ENCODE measurements around the gene FNDC11. TPM values are rescaled to one million over a fixed set of nuclear protein-coding genes. Genes with fewer than 3 reads are reported as not detected.
"Not testable (repeated sequence)": the region's sequence is repeated elsewhere in the genome, so short reads cannot be mapped to it uniquely, and the experiment has no call there.

FNDC11 gene
- total RNA-seq, 3 donors from 2014 or later (not counting 1 experiment from before 2014, with no cell fraction given) = 0.19 to 0.75 (median 0.25) TPM

DNA sequence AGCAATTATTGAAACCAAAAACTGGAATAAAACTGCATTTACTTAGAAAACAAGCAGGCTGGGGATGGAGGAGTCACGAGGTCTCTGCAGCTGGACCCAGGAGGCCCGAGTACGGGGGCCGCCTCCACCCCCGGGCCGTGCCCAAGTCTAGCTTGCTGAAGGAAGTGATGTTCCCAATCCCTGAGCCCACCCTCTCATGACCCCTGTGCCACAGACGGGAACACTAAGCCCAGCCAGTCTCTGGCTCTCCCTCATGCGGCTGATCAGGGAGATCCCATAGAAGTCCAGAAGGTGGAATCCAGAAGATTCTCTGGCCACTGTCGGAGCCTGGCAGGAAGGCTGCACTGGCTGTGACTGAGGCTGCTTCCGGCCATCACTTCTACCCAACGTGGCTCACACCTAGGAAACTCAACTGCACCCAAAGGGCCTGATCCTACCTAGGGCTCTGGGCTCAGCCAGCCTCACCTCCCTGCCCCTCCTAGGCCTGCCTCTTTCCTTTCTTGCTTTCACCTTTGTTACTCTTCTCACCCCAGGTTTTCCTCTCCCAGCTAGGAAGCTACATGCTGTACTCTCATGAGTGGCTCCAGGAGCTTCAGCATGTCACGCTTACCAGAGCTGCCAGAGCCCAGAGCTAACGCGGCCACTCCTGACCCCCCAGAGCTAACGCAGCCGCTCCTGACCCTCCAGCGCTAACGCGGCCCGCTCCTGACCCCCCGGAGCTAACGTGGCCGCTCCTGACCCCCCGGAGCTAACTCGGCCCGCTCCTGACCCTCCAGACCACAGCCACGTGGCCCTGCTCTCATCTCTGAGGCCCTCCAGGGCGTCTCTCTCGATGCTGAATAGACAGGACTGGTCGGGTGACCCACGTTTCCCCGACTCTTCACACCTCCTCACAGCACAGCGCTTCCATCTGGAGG, 44.8 kb downstream of the FNDC11 start:
- Histone ChIP-seq H3K4me3 (ENCODE audit: low read length) (no peak overlapping the region), H3K27ac (ENCODE audit: low read length) (no peak overlapping the region), H3K9me3 (ENCODE audit: control insufficient read depth, insufficient read depth, low read length) (peaks cover 9% of the 10 kb centered on the region), H3K36me3 (ENCODE audit: control insufficient read depth, insufficient read depth, low read length) (peaks cover 34% of the 10 kb centered on the region), H3K27me3 (ENCODE audit: control insufficient read depth, insufficient read depth, low read length) (no peaks in the 10 kb centered on the region), H3K4me1 (ENCODE audit: control insufficient read depth, insufficient read depth, low read length) (no peaks in the 10 kb centered on the region)
- 96% methylated on average over 33 of the region's 33 CpGs for WGBS (ENCODE audit: insufficient coverage)
- DNase-seq (no peak), ATAC-seq (no peak)
- TF ChIP-seq, protein P1, sequence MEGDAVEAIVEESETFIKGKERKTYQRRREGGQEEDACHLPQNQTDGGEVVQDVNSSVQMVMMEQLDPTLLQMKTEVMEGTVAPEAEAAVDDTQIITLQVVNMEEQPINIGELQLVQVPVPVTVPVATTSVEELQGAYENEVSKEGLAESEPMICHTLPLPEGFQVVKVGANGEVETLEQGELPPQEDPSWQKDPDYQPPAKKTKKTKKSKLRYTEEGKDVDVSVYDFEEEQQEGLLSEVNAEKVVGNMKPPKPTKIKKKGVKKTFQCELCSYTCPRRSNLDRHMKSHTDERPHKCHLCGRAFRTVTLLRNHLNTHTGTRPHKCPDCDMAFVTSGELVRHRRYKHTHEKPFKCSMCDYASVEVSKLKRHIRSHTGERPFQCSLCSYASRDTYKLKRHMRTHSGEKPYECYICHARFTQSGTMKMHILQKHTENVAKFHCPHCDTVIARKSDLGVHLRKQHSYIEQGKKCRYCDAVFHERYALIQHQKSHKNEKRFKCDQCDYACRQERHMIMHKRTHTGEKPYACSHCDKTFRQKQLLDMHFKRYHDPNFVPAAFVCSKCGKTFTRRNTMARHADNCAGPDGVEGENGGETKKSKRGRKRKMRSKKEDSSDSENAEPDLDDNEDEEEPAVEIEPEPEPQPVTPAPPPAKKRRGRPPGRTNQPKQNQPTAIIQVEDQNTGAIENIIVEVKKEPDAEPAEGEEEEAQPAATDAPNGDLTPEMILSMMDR (IDR thresholded peaks at IDR 0.05) = no peak
- no peaks in the 10 kb centered on the region for H3K27me3 Mint-ChIP-seq (ENCODE audit: low read depth in 2 of 2)
- H3K4me3 Mint-ChIP-seq = no peak overlapping the region
- H3K27ac Mint-ChIP-seq = no peak overlapping the region
- no peaks in the 10 kb centered on the region for H3K36me3 Mint-ChIP-seq
- intact Hi-C loops (cut with micrococcal nuclease) = no loop called here
- no peaks in the 10 kb centered on the region for H3K9me3 Mint-ChIP-seq
- peaks cover 7 to 11% of the 10 kb centered on the region in 2 donors for H3K4me1 Mint-ChIP-seq

DNA sequence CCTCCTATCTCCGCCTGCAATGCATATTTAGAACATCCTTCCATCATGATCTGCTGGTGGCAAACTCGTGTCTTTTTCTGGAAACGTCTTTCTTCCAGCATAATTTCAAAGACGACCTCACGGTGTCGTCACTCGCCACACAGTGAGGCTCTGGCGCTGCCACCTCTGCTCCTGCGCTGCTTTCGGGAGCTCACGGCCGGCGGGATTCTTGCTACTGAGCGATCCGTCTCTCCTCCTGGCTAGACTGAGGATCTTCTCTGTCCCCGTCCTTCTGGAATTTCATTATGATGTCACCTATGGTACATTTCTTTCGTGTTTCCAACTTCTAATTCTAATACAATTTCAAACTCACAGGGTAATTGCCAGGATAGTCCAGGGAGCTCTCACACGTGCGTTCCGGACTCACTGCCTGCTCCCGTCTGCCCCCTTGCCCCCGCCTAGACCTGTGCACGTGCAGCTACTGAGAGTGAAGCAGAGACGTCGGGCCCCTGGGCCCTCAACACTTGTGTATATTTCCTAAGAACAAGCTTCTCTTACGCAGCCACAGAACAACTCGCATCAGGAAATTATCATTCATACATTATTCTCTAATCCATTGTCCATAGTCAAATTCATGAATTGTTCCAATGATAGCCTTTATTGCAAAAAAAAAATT, 45.6 kb downstream of the FNDC11 start:
- H3K4me3 Mint-ChIP-seq = no peak overlapping the region
- H3K36me3 Mint-ChIP-seq = no peaks in the 10 kb centered on the region
- H3K9me3 Mint-ChIP-seq = no peaks in the 10 kb centered on the region
- ATAC-seq (no peak), DNase-seq (no peak)
- Histone ChIP-seq H3K36me3 (ENCODE audit: control insufficient read depth, insufficient read depth, low read length) (peaks cover 29% of the 10 kb centered on the region), H3K9me3 (ENCODE audit: control insufficient read depth, insufficient read depth, low read length) (peaks cover 9% of the 10 kb centered on the region), H3K27me3 (ENCODE audit: control insufficient read depth, insufficient read depth, low read length) (no peaks in the 10 kb centered on the region), H3K4me3 (ENCODE audit: low read length) (no peak overlapping the region), H3K27ac (ENCODE audit: low read length) (no peak overlapping the region), H3K4me1 (ENCODE audit: control insufficient read depth, insufficient read depth, low read length) (no peaks in the 10 kb centered on the region)
- TF ChIP-seq, protein P1 (IDR thresholded peaks at IDR 0.05) = no peak
- H3K4me1 Mint-ChIP-seq = peaks cover 7 to 11% of the 10 kb centered on the region in 2 donors
- WGBS (ENCODE audit: insufficient coverage) = 98% methylated on average over 27 of the region's 27 CpGs
- intact Hi-C loops (cut with micrococcal nuclease) = no loop called here
- no peak overlapping the region for H3K27ac Mint-ChIP-seq
- H3K27me3 Mint-ChIP-seq (ENCODE audit: low read depth in 2 of 2) = no peaks in the 10 kb centered on the region

DNA sequence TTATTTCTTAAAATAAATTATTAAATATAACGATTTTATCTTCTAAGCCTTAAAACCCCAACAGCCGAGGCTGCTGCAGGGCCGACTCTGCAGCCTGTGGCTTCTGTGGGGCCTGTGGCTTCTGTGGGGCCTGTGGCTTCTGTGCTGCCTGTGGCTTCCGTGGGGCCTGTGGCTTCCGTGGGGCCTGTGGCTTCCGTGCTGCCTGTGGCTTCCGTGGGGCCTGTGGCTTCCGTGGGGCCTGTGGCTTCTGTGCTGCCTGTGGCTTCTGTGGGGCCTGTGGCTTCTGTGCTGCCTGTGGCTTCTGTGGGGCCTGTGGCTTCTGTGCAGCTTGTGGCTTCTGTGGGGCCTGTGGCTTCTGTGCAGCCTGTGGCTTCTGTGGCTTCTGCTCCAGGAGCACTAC, 47.7 kb downstream of the FNDC11 start:
- H3K27me3 ChIP-seq (ENCODE audit: control insufficient read depth, insufficient read depth, low read length); ATAC-seq; H3K4me3 ChIP-seq (ENCODE audit: low read length); H3K4me1 ChIP-seq (ENCODE audit: control insufficient read depth, insufficient read depth, low read length); H3K27me3 Mint-ChIP-seq (ENCODE audit: low read depth in 2 of 2); H3K9me3 ChIP-seq (ENCODE audit: control insufficient read depth, insufficient read depth, low read length); intact Hi-C loops (cut with micrococcal nuclease); H3K9me3 Mint-ChIP-seq; H3K27ac Mint-ChIP-seq; H3K36me3 Mint-ChIP-seq; H3K4me3 Mint-ChIP-seq: not testable (repeated sequence)
- Histone ChIP-seq H3K36me3 (ENCODE audit: control insufficient read depth, insufficient read depth, low read length) (peaks cover 23% of the 10 kb centered on the region), H3K27ac (ENCODE audit: low read length) (peak overlapping the region; percentile 15)
- peaks cover 8 to 11% of the 10 kb centered on the region in 2 donors for H3K4me1 Mint-ChIP-seq
- DNase-seq = peak in 1 of 2 donors; percentile 39
- 6% methylated on average over 7 of the region's 8 CpGs for WGBS (ENCODE audit: insufficient coverage)

DNA sequence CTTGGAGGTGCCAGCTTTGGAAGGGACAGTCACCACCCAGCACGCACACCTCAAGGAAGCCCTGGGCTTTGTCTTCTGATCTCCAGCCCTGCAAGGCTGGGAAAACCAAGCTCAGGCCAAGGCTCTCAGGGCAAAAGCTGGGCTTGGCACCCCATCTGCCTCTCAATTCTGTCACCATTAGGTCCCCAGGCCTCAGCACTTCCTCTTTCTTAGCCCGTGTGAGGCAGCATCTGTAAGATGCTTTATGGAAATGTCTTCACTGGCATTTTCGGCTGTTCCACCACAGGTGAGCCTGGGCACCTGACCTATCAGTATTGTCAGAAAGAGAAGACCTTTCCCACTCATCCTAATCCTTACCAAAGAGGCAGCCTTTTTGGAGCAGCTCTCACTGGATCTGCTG, 48.4 kb downstream of the FNDC11 start:
- Histone ChIP-seq H3K27me3 (ENCODE audit: control insufficient read depth, insufficient read depth, low read length) (no peaks in the 10 kb centered on the region), H3K4me3 (ENCODE audit: low read length) (no peak overlapping the region), H3K4me1 (ENCODE audit: control insufficient read depth, insufficient read depth, low read length) (no peaks in the 10 kb centered on the region), H3K27ac (ENCODE audit: low read length) (no peak overlapping the region), H3K9me3 (ENCODE audit: control insufficient read depth, insufficient read depth, low read length) (peaks cover 9% of the 10 kb centered on the region), H3K36me3 (ENCODE audit: control insufficient read depth, insufficient read depth, low read length) (peaks cover 21% of the 10 kb centered on the region)
- Mint-ChIP-seq H3K4me3 (no peak overlapping the region), H3K36me3 (no peaks in the 10 kb centered on the region), H3K9me3 (no peaks in the 10 kb centered on the region), H3K4me1 (peaks cover 11 to 14% of the 10 kb centered on the region in 2 donors), H3K27me3 (ENCODE audit: low read depth in 2 of 2) (no peaks in the 10 kb centered on the region), H3K27ac (peak overlapping the region; percentile 24 to 50)
- DNase-seq (no peak), ATAC-seq (no peak)
- intact Hi-C loops (cut with micrococcal nuclease) = no loop called here
- TF ChIP-seq, protein P1 (IDR thresholded peaks at IDR 0.05) = no peak
- 70% methylated on average over 3 of the region's 3 CpGs for WGBS (ENCODE audit: insufficient coverage)
